PC-3 (cell line): ENCODE data around the gene BCAS3. TPM values are rescaled to one million over a fixed set of nuclear protein-coding genes. Genes with fewer than 3 reads are reported as not detected.

Experiments used
- ATAC-seq: fragments of 200-7000 bp; cut with Tn5 transposase; 2 replicates; pipeline ENCODE4 v1.9.1; 2020; ENCODE audit warnings: mild to moderate bottlenecking, moderate library complexity
- BruUV-seq: library from RNA; stranded (reverse); fragments of 400-500 nt; replicated peaks from 2 replicates; lab custom pipeline; 2021; lab: Mats Ljungman, UMichigan
- CTCF ChIA-PET: fragments of 300-600 bp; sonication (Branson Sonifier 250); formaldehyde crosslinking; loops from one replicate; lab custom pipeline; 2022; ENCODE audit warnings: antibody characterized with exemption; lab: Charles Lee
- POLR2A ChIA-PET: fragments of 300-600 bp; sonication (Branson Sonifier 250); formaldehyde crosslinking; loops from one replicate; lab custom pipeline; 2022; ENCODE audit warnings: antibody characterized with exemption; ENCODE audit not compliant: unreplicated experiment; lab: Charles Lee
- DNase-seq: peaks from one replicate; pipeline ENCODE4 v3.0.0-alpha.2; 2015
- H2AFZ ChIP-seq: fragments of 300-600 bp; sonication (generic); 2 replicates; pipeline ENCODE4 v1.6.0; 2016; ENCODE audit warnings: antibody characterized with exemption, low read length
- H3F3A ChIP-seq: fragments of 300-600 bp; sonication (generic); one replicate; pipeline ENCODE4 v1.6.0; 2017; ENCODE audit warnings: antibody characterized with exemption, low read length, control low read depth, mild to moderate bottlenecking; ENCODE audit not compliant: unreplicated experiment
- H3K27ac ChIP-seq: fragments of 300-600 bp; sonication (generic); 2 replicates; pipeline ENCODE4 v1.5.1; 2016; ENCODE audit warnings: mild to moderate bottlenecking, low read length
- H3K27me3 ChIP-seq: fragments of 300-600 bp; sonication (generic); 2 replicates; pipeline ENCODE4 v1.6.1; 2016; ENCODE audit warnings: low read length, mixed read lengths
- H3K36me3 ChIP-seq: fragments of 300-600 bp; sonication (generic); 2 replicates; pipeline ENCODE4 v1.6.1; 2016; ENCODE audit warnings: low read depth, mixed run types, low read length, mixed read lengths
- H3K4me1 ChIP-seq: fragments of 300-600 bp; sonication (generic); 2 replicates; pipeline ENCODE4 v1.5.1; 2016; ENCODE audit warnings: low read length; ENCODE audit not compliant: insufficient read depth
- H3K4me2 ChIP-seq: fragments of 300-600 bp; sonication (generic); 2 replicates; pipeline ENCODE4 v1.6.0; 2016; ENCODE audit warnings: low read length
- H3K4me3 ChIP-seq: fragments of 300-600 bp; sonication (generic); 2 replicates; pipeline ENCODE4 v1.5.1; 2016; ENCODE audit warnings: mild to moderate bottlenecking, low read length, mixed read lengths
- H3K79me2 ChIP-seq: fragments of 300-600 bp; sonication (generic); 2 replicates; pipeline ENCODE4 v1.6.1; 2017; ENCODE audit warnings: low read length, mixed read lengths
- H3K9ac ChIP-seq: fragments of 300-600 bp; sonication (generic); 2 replicates; pipeline ENCODE4 v1.6.0; 2016; ENCODE audit warnings: mild to moderate bottlenecking, low read length
- H3K9me2 ChIP-seq: fragments of 300-600 bp; sonication (generic); replicated peaks from 2 replicates; pipeline ENCODE4 v1.6.1; 2016; ENCODE audit warnings: mixed run types, low read length, mixed read lengths
- H3K9me3 ChIP-seq: fragments of 300-600 bp; sonication (generic); 2 replicates; pipeline ENCODE4 v1.6.1; 2016; ENCODE audit warnings: low read length, mixed read lengths
- H4K20me1 ChIP-seq: fragments of 300-600 bp; sonication (generic); 2 replicates; pipeline ENCODE4 v1.6.1; 2016; ENCODE audit warnings: low read length, mixed read lengths
- CTCF ChIP-seq: fragments of 300-600 bp; sonication (generic); conservative IDR thresholded peaks from 2 replicates; pipeline ENCODE4 v1.5.1; 2017; ENCODE audit warnings: antibody characterized with exemption, low read depth, mild to moderate bottlenecking, low read length
- EZH2 ChIP-seq: fragments of 300-600 bp; sonication (generic); IDR thresholded peaks from one replicate; pipeline ENCODE4 v1.6.1; 2017; ENCODE audit warnings: antibody characterized with exemption, mild to moderate bottlenecking, low read length; ENCODE audit not compliant: unreplicated experiment
- EZH2phosphoT487 ChIP-seq: fragments of 300-600 bp; sonication (generic); IDR thresholded peaks from 2 replicates; pipeline ENCODE4 v1.6.1; 2018; ENCODE audit warnings: mild to moderate bottlenecking, antibody characterized with exemption, low read length, borderline replicate concordance
- intact Hi-C: fragments of 100-400 bp; cut with micrococcal nuclease; formaldehyde crosslinking; loops from 2 replicates; pipeline ENCODE4 v1.9.0; 2023
- total RNA-seq: library from RNA; depleted of rRNA; stranded (reverse); fragments of >200 nt; gene quantifications from 2 replicates; pipeline ENCODE4 v1.2.3, GENCODE V29; 2014

The BCAS3 gene
- total RNA-seq, 1 experiment from 2014 or later: 25.9 TPM

DNA sequence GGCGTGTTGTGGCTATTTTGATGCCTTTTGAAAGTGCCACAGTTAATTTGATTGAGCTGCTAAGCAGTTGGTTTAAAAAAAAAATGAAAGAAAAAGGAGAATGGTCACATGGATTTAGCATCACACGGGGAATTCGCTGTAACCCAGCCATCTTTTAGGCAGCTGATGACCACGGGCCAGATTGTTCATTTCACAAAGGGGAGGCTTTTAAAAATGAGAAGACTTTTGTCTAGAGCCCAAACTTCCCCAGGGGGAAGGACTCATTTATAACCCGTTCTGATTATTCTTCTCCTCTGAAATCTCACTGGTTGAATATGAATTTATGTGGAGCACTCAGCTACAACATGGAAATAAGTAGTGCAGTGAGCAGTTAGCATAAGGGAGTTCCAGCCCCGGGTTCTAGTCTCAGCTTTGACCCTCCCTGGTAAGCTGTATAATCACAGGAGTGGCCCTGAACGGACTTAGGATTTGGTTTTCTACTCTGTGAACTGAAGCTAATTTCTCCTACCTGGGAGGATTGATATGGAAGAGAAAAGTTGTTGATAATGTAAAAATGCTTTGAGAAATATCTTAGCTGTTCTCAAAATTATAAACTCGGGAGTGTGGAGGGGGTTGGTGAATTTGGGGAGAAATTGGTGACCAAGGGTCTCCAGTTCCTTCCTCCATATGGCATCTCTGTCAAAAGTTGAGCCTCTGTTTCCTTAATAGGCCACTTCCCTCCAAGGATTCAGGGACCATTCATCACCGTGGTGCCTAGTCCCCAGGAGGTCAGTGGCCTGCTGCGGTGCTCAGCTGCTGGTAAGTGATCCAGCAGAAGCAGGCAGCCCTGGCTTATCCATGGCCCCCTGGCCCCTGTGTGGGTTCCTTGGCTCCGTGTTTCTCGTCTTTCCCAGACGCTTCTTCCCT, 645.6 kb downstream of the BCAS3 start:
- Histone ChIP-seq H3K9me3 (no peaks in the 10 kb centered on the region), H3K9ac (no peak overlapping the region), H3K9me2 (no peaks in the 10 kb centered on the region), H3K36me3 (no peaks in the 10 kb centered on the region), H3F3A (no peaks in the 10 kb centered on the region), H3K4me3 (no peak overlapping the region), H3K27me3 (no peaks in the 10 kb centered on the region), H3K27ac (no peak overlapping the region), H3K4me2 (no peak overlapping the region), H2AFZ (no peak overlapping the region), H3K4me1 (peaks cover 26% of the 10 kb centered on the region), H4K20me1 (no peaks in the 10 kb centered on the region), H3K79me2 (no peaks in the 10 kb centered on the region)
- no TSS peak for BruUV-seq
- intact Hi-C loops: no loop called here
- CTCF ChIA-PET: no interaction called here
- no peak for ATAC-seq
- DNase-seq: no peak
- POLR2A ChIA-PET: interaction anchor here (0.7 kb wide), 1 partner anchor 9 kb away, joined by 5 read pairs; no protein-coding TSS in a partner anchor
- no peak for TF ChIP-seq CTCF
- no peak for TF ChIP-seq EZH2
- no peak for TF ChIP-seq EZH2phosphoT487

GRCh38 chr17:61323909-61324868, 646.5 kb downstream of the BCAS3 start:
- no peak for TF ChIP-seq EZH2
- no peak for TF ChIP-seq CTCF
- TF ChIP-seq EZH2phosphoT487: no peak
- H3F3A ChIP-seq: no peaks in the 10 kb centered on the region
- no peaks in the 10 kb centered on the region for H3K79me2 ChIP-seq
- H3K36me3 ChIP-seq: no peaks in the 10 kb centered on the region
- H3K9me3 ChIP-seq: no peaks in the 10 kb centered on the region
- no peaks in the 10 kb centered on the region for H4K20me1 ChIP-seq
- peak; percentile 52 for DNase-seq
- intact Hi-C loops: no loop called here
- H3K9ac ChIP-seq: no peak overlapping the region
- no peaks in the 10 kb centered on the region for H3K9me2 ChIP-seq
- BruUV-seq: no TSS peak
- POLR2A ChIA-PET: interaction anchor here (0.6 kb wide), 1 partner anchor 591 kb away, joined by 4 read pairs; no protein-coding TSS in a partner anchor
- no peak overlapping the region for H3K4me3 ChIP-seq
- H2AFZ ChIP-seq: no peak overlapping the region
- peak overlapping the region; percentile 30; the same call in 1 of the 2 replicates for H3K4me2 ChIP-seq
- CTCF ChIA-PET: no interaction called here
- no peaks in the 10 kb centered on the region for H3K27me3 ChIP-seq
- H3K27ac ChIP-seq: no peak overlapping the region
- ATAC-seq: peak; percentile 32
- H3K4me1 ChIP-seq: peaks cover 26% of the 10 kb centered on the region
